ENCODE data around the gene LYAR.

GRCh38 chr4:4226606-4227438 lies 63.1 kb downstream of the LYAR start, which contains the start of gene OTOP1:
- TF ChIP-seq CTCF (IDR thresholded peaks at IDR 0.05), result no peak
- no peak for TF ChIP-seq POLR2A (IDR thresholded peaks at IDR 0.05)

Data from thyroid gland (tissue), 4 donors.